CD4-positive, alpha-beta T cell (primary cell): ENCODE results near the gene TUBA3C. TPM values are rescaled to one million over a fixed set of nuclear protein-coding genes. Genes with fewer than 3 reads are reported as not detected.

Experiments used
- ATAC-seq: fragments of 200-7000 bp; cut with Tn5 transposase; one replicate; pipeline ENCODE4 v1.10.0; 2022; ENCODE audit warnings: mild to moderate bottlenecking; ENCODE audit not compliant: poor library complexity
- CTCF ChIA-PET: fragments of 350-600 bp; sonication (Branson Sonifier 250); formaldehyde crosslinking; loops from one replicate; lab custom pipeline; 2021; ENCODE audit warnings: antibody characterized with exemption, inconsistent platforms; lab: Charles Lee
- POLR2A ChIA-PET: fragments of 350-600 bp; sonication (Branson Sonifier 250); formaldehyde crosslinking; loops from one replicate; lab custom pipeline; 2021; ENCODE audit warnings: antibody characterized with exemption, inconsistent platforms; lab: Charles Lee
- DNase-seq, 14 experiments: peaks; one replicate each; pipeline ENCODE4 v3.0.0-alpha.2; 2013 to 2020; ENCODE audit warnings: mixed read lengths in 2 of 14
- H3K27ac ChIP-seq, 2 donors: one replicate each; pipeline versions ENCODE4 v1.5.1 to v1.7.0; 2013; ENCODE audit warnings: low read length in 2 of 2, low read depth in 1 of 2, mild to moderate bottlenecking in 1 of 2
- H3K27me3 ChIP-seq, 2 experiments: 1 replicate in 1 of 2; 2 replicates in 1 of 2; pipeline versions ENCODE4 v1.6.1 to v1.7.0; 2013; ENCODE audit warnings: low read length in 2 of 2, control low read depth in 1 of 2, mild to moderate bottlenecking in 1 of 2, moderate library complexity in 1 of 2; ENCODE audit not compliant: insufficient read depth in 2 of 2, control insufficient read depth in 1 of 2
- H3K36me3 ChIP-seq: one replicate; pipeline ENCODE4 v1.6.1; 2013; ENCODE audit warnings: low read length, control low read depth; ENCODE audit not compliant: insufficient read depth
- H3K4me1 ChIP-seq: one replicate; pipeline ENCODE4 v1.6.1; 2013; ENCODE audit warnings: low read length, control low read depth; ENCODE audit not compliant: insufficient read depth
- H3K4me3 ChIP-seq: one replicate; pipeline ENCODE4 v1.5.1; 2013; ENCODE audit warnings: mild to moderate bottlenecking, low read length, moderate library complexity
- H3K9me3 ChIP-seq, 2 experiments: 1 replicate in 1 of 2; 2 replicates in 1 of 2; pipeline versions ENCODE4 v1.6.1 to v1.7.0; 2013; ENCODE audit warnings: low read length in 2 of 2, mild to moderate bottlenecking in 2 of 2, control low read depth in 1 of 2, moderate library complexity in 1 of 2; ENCODE audit not compliant: control insufficient read depth in 1 of 2, insufficient read depth in 1 of 2
- H3K27ac Mint-ChIP-seq: one replicate; pipeline ENCODE4 v1.8.0; 2020; ENCODE audit warnings: mixed read lengths
- H3K27me3 Mint-ChIP-seq: one replicate; pipeline ENCODE4 v1.8.0; 2021; ENCODE audit warnings: mixed read lengths
- H3K36me3 Mint-ChIP-seq: one replicate; pipeline ENCODE4 v1.8.0; 2021; ENCODE audit warnings: low read depth, mixed read lengths
- H3K4me1 Mint-ChIP-seq: one replicate; pipeline ENCODE4 v1.8.0; 2021; ENCODE audit warnings: low read depth, mixed read lengths
- H3K4me3 Mint-ChIP-seq: one replicate; pipeline ENCODE4 v1.8.0; 2020; ENCODE audit warnings: mild to moderate bottlenecking, mixed read lengths
- H3K9me3 Mint-ChIP-seq: one replicate; pipeline ENCODE4 v1.8.0; 2020; ENCODE audit warnings: mixed read lengths
- intact Hi-C, 2 experiments: fragments of 100-400 bp; cut with DNase I in 1 of 2; cut with micrococcal nuclease in 1 of 2; formaldehyde crosslinking; loops; one replicate each; pipeline versions ENCODE4 v1.15.1 to v1.9.0; 2023 to 2025; cut with DNase I, micrococcal nuclease
- total RNA-seq, 174 experiments: library from RNA in 2 of 174; stranded (reverse) in 2 of 174; gene quantifications; one replicate each; pipeline ENCODE4 v1.2.3 and lab custom pipeline; 2021 to 2026
- TF ChIP-seq, protein P1 (sequence below): fragments of 200-600 bp; IDR thresholded peaks from one replicate; pipeline ENCODE4 v1.8.0; 2022; ENCODE audit warnings: antibody characterized with exemption, mild to moderate bottlenecking

The TUBA3C gene
- total RNA-seq, 2 experiments from 2014 or later = not detected

DNA sequence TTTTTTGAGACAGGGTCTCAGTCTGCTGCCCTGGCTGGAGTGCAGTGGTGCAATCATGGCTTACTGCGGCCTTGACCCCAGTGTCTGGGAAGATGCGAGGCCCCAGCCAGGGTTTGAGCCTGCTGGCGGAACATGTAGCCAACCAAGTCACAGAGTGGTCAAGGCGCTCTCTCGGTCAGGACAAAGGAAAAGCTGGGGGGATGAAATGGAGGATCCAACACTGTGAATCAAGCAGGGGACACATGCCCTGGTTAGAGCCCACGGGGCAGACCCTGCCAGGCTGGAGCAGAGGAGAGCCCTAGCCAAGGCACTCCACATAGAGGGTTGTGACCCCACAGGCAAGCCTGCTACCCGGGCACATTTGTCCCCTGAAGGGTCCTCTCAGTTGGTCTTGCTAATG is 10.1 kb downstream of the TUBA3C start:
- ChIA-PET CTCF (no interaction called here), POLR2A (no interaction called here)
- no peak overlapping the region for H3K27ac ChIP-seq
- ATAC-seq (no peak), DNase-seq (no peak)
- H3K27me3 ChIP-seq = no peaks in the 10 kb centered on the region
- H3K9me3 ChIP-seq = peaks cover 0 to 12% of the 10 kb centered on the region in 2 experiments
- H3K36me3 ChIP-seq = no peaks in the 10 kb centered on the region
- H3K4me1 ChIP-seq = no peaks in the 10 kb centered on the region
- no peak overlapping the region for H3K4me3 ChIP-seq
- H3K4me1 Mint-ChIP-seq = no peaks in the 10 kb centered on the region
- no peaks in the 10 kb centered on the region for H3K27me3 Mint-ChIP-seq
- no peaks in the 10 kb centered on the region for H3K36me3 Mint-ChIP-seq
- intact Hi-C loops = no loop called here
- H3K9me3 Mint-ChIP-seq = no peaks in the 10 kb centered on the region
- TF ChIP-seq, protein P1, sequence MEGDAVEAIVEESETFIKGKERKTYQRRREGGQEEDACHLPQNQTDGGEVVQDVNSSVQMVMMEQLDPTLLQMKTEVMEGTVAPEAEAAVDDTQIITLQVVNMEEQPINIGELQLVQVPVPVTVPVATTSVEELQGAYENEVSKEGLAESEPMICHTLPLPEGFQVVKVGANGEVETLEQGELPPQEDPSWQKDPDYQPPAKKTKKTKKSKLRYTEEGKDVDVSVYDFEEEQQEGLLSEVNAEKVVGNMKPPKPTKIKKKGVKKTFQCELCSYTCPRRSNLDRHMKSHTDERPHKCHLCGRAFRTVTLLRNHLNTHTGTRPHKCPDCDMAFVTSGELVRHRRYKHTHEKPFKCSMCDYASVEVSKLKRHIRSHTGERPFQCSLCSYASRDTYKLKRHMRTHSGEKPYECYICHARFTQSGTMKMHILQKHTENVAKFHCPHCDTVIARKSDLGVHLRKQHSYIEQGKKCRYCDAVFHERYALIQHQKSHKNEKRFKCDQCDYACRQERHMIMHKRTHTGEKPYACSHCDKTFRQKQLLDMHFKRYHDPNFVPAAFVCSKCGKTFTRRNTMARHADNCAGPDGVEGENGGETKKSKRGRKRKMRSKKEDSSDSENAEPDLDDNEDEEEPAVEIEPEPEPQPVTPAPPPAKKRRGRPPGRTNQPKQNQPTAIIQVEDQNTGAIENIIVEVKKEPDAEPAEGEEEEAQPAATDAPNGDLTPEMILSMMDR = no peak
- no peak overlapping the region for H3K27ac Mint-ChIP-seq
- no peak overlapping the region for H3K4me3 Mint-ChIP-seq

DNA sequence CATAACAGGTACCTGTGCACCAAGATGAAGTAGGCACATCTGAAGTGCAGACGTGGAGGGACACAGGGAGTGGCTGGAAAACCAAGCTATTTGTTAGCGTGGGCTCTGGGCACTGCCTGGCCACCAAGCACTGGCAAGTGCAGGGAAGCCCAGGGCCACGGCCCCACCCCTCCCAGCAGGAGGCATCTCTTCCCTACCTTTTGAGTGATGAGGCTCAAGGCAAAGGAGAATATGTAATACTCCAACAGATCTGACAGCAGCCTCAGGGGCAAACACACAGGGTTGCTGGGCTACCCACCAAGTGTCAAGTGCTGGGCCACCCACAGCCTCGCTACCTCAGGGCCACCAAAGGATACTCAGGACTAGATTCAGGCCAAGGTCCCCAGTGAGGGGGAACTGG is 11.6 kb downstream of the TUBA3C start:
- no peaks in the 10 kb centered on the region for H3K4me1 Mint-ChIP-seq
- ChIA-PET POLR2A (no interaction called here), CTCF (no interaction called here)
- Histone ChIP-seq H3K4me3 (no peak overlapping the region), H3K36me3 (no peaks in the 10 kb centered on the region), H3K27me3 (no peaks in the 10 kb centered on the region), H3K27ac (no peak overlapping the region), H3K9me3 (peaks cover 0 to 19% of the 10 kb centered on the region in 2 experiments), H3K4me1 (no peaks in the 10 kb centered on the region)
- TF ChIP-seq, protein P1 = no peak
- H3K36me3 Mint-ChIP-seq = no peaks in the 10 kb centered on the region
- intact Hi-C loops = no loop called here
- no peaks in the 10 kb centered on the region for H3K27me3 Mint-ChIP-seq
- DNase-seq (no peak), ATAC-seq (no peak)
- no peak overlapping the region for H3K4me3 Mint-ChIP-seq
- H3K9me3 Mint-ChIP-seq = no peaks in the 10 kb centered on the region
- H3K27ac Mint-ChIP-seq = no peak overlapping the region

DNA sequence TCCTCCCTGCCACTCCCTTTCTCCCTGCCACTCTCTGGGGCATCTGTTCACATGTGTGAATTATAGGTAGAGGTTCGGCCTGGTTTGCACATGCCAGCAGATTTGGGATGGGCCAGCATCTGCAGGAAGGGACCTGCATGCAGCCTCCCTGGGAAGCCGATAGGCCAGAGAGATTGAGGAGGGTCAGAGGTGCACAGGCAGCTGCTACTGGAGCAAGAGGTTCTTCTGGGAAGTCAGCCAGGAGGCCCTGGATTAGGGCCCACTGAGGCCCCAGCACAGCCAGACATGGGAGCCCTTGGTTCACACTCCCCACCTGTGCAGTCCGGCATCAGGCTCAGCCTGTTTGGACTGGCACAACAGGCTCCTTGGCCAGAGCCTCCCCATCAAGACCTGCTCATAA is 12.1 kb downstream of the TUBA3C start:
- H3K36me3 Mint-ChIP-seq = no peaks in the 10 kb centered on the region
- TF ChIP-seq, protein P1 = no peak
- no peak overlapping the region for H3K4me3 Mint-ChIP-seq
- H3K9me3 Mint-ChIP-seq = no peaks in the 10 kb centered on the region
- Histone ChIP-seq H3K9me3 (peaks cover 0 to 24% of the 10 kb centered on the region in 2 experiments), H3K4me1 (no peaks in the 10 kb centered on the region), H3K27me3 (no peaks in the 10 kb centered on the region), H3K4me3 (no peak overlapping the region), H3K36me3 (no peaks in the 10 kb centered on the region), H3K27ac (no peak overlapping the region)
- CTCF ChIA-PET = no interaction called here
- intact Hi-C loops = no loop called here
- no peak for ATAC-seq
- POLR2A ChIA-PET = no interaction called here
- H3K4me1 Mint-ChIP-seq = no peaks in the 10 kb centered on the region
- DNase-seq = no peak
- no peak overlapping the region for H3K27ac Mint-ChIP-seq
- H3K27me3 Mint-ChIP-seq = no peaks in the 10 kb centered on the region
